Stomach (tissue), 9 donors: ENCODE measurements around the gene ELMO1. TPM values are rescaled to one million over a fixed set of nuclear protein-coding genes. Genes with fewer than 3 reads are reported as not detected.

ENCODE experiments used
- DNase-seq, 2 donors: peaks; one replicate each; pipeline versions ENCODE4 v3.0.0 to v3.0.0-alpha.2; 2013 to 2019
- H3K27ac ChIP-seq, 5 donors: fragments of 200-600 bp in 4 of 5; sonication (generic) in 4 of 5; one replicate each; pipeline ENCODE4 v1.5.1; 2013 to 2019; ENCODE audit warnings: mild to moderate bottlenecking in 1 of 5, moderate library complexity in 1 of 5
- H3K27me3 ChIP-seq, 3 donors: fragments of 200-600 bp; sonication (generic); one replicate each; pipeline ENCODE4 v1.5.1; 2017 to 2019; ENCODE audit warnings: mixed run types in 1 of 3
- H3K36me3 ChIP-seq, 4 donors: fragments of 200-600 bp; sonication (generic); 1 replicate in 3 of 4; 2 replicates in 1 of 4; pipeline ENCODE4 v1.5.1; 2016 to 2019
- H3K4me1 ChIP-seq, 4 donors: fragments of 200-600 bp; sonication (generic); one replicate each; pipeline ENCODE4 v1.5.1; 2016 to 2019
- H3K4me3 ChIP-seq, 4 donors: fragments of 200-600 bp; sonication (generic) in 3 of 4; one replicate each; pipeline ENCODE4 v1.5.1; 2016 to 2019; ENCODE audit warnings: mild to moderate bottlenecking in 1 of 4
- H3K9me3 ChIP-seq, 4 donors: fragments of 200-600 bp; sonication (generic); one replicate each; pipeline ENCODE4 v1.5.1; 2016 to 2019
- EP300 ChIP-seq: sonication (generic); formaldehyde crosslinking; IDR thresholded peaks from one replicate; pipeline ENCODE4 v1.6.1; 2017; ENCODE audit warnings: antibody characterized with exemption
- POLR2A ChIP-seq, 4 donors: fragments of 450-650 bp; IDR thresholded peaks; one replicate each; pipeline ENCODE4 v1.6.1; 2016; ENCODE audit warnings: antibody characterized with exemption in 4 of 4, control low read depth in 2 of 4, mild to moderate bottlenecking in 1 of 4, moderate library complexity in 1 of 4
- POLR2AphosphoS5 ChIP-seq, 3 donors: sonication (generic); formaldehyde crosslinking; IDR thresholded peaks; one replicate each; pipeline ENCODE4 v1.6.1; 2016; ENCODE audit warnings: antibody characterized with exemption in 3 of 3
- WGBS, 5 donors: extraction: QIAGEN DNeasy Blood & Tissue Kit in 3 of 5; methylation state at CpG; one replicate each; pipeline versions ENCODE4 v1.1.5 to v1.1.7; 2013 to 2018; 5-methylcytosine and 5-hydroxymethylcytosine counted together
- intact Hi-C: fragments of 100-400 bp; cut with DNase I; formaldehyde crosslinking; loops from one replicate; pipeline ENCODE4 v1.15.1; 2023; ENCODE audit warnings: low total_unique reads
- polyA plus RNA-seq, 3 donors: library from polyadenylated mRNA; stranded (reverse); fragments of 200-250 nt; gene quantifications; one replicate each; pipeline ENCODE4 v1.2.3, GENCODE V29; 2013
- total RNA-seq, 5 donors: library from RNA; depleted of rRNA; stranded (reverse); fragments of >200 nt; gene quantifications; one replicate each; pipeline versions ENCODE4 v1.1.0 to v1.2.3, GENCODE V29; 2014 to 2016
- TF ChIP-seq, protein P1 (sequence below), 7 experiments: fragments of 450-650 bp in 4 of 7; fragments of 200-600 bp in 3 of 7; sonication (generic) in 3 of 7; IDR thresholded peaks; one replicate each; pipeline ENCODE4 v1.5.1; 2016 to 2019; ENCODE audit warnings: antibody characterized with exemption in 7 of 7, control low read depth in 2 of 7, mild to moderate bottlenecking in 1 of 7
- donor health status: healthy with polysubstance abuse.
- donor health status: Bipolar disorder and iron deficiency.
- donor health status: healthy.

ELMO1 gene
- total and polyA plus RNA-seq, 8 donors: 4.1 to 117 (median 44.8) TPM

- Histone ChIP-seq H3K9me3 (no peaks in the 10 kb centered on the region), H3K4me1 (no peaks in the 10 kb centered on the region), H3K36me3 (no peaks in the 10 kb centered on the region), H3K27ac (no peak overlapping the region), H3K27me3 (no peaks in the 10 kb centered on the region), H3K4me3 (no peak overlapping the region)
- WGBS, 5 donors: 70 to 85% (median 84%) methylated on average over 6 of the region's 6 CpGs
- no peak for TF ChIP-seq EP300
- TF ChIP-seq POLR2AphosphoS5 (IDR thresholded peaks at IDR 0.05): no peak
- TF ChIP-seq, protein P1, sequence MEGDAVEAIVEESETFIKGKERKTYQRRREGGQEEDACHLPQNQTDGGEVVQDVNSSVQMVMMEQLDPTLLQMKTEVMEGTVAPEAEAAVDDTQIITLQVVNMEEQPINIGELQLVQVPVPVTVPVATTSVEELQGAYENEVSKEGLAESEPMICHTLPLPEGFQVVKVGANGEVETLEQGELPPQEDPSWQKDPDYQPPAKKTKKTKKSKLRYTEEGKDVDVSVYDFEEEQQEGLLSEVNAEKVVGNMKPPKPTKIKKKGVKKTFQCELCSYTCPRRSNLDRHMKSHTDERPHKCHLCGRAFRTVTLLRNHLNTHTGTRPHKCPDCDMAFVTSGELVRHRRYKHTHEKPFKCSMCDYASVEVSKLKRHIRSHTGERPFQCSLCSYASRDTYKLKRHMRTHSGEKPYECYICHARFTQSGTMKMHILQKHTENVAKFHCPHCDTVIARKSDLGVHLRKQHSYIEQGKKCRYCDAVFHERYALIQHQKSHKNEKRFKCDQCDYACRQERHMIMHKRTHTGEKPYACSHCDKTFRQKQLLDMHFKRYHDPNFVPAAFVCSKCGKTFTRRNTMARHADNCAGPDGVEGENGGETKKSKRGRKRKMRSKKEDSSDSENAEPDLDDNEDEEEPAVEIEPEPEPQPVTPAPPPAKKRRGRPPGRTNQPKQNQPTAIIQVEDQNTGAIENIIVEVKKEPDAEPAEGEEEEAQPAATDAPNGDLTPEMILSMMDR (IDR thresholded peaks at IDR 0.05): no peak
- no peak for TF ChIP-seq POLR2A (IDR thresholded peaks at IDR 0.05)
- no peak for DNase-seq
- intact Hi-C loops: no loop called here
Measured at GRCh38 chr7:37430640-37431039, 18.0 kb downstream of the ELMO1 start.

DNA sequence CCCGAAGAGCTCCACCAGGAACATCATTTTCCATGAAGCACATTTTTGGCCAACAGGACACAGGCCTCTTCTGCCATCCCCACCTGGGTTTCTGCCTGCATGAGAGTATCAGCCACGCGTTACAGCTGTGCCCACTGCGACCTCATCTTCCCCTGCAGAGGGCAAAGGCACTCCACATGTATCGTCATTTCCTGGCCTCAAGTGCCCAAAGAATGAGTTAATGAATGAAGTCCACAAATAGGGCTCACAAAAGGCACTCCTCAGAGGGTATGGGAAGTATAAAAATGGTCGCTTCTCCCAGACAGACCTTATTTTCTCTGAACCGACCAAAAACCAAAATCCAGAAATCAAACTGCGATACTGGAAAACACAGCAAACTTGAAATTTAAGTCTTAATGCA, 18.5 kb downstream of the ELMO1 start:
- 81 to 89% (median 85%) methylated on average over 8 of the region's 8 CpGs for WGBS, 5 donors
- TF ChIP-seq POLR2A (IDR thresholded peaks at IDR 0.05): no peak
- DNase-seq: no peak

GRCh38 chr7:37429435-37429791, 19.3 kb downstream of the ELMO1 start:
- Histone ChIP-seq H3K4me1 (no peaks in the 10 kb centered on the region), H3K36me3 (no peaks in the 10 kb centered on the region), H3K4me3 (no peak overlapping the region), H3K27me3 (no peaks in the 10 kb centered on the region), H3K9me3 (no peaks in the 10 kb centered on the region), H3K27ac (no peak overlapping the region)
- intact Hi-C loops: no loop called here
- DNase-seq: no peak
- no peak for TF ChIP-seq POLR2A (IDR thresholded peaks at IDR 0.05)
- TF ChIP-seq, protein P1 (IDR thresholded peaks at IDR 0.05): no peak
- TF ChIP-seq POLR2AphosphoS5 (IDR thresholded peaks at IDR 0.05): no peak
- no peak for TF ChIP-seq EP300

More for the DNA sequence above, 18.5 kb downstream of the ELMO1 start:
- no peak overlapping the region for H3K4me3 ChIP-seq
- H3K27ac ChIP-seq: no peak overlapping the region
- no peaks in the 10 kb centered on the region for H3K27me3 ChIP-seq
- no peaks in the 10 kb centered on the region for H3K36me3 ChIP-seq
- no peaks in the 10 kb centered on the region for H3K9me3 ChIP-seq
- intact Hi-C loops: no loop called here
- H3K4me1 ChIP-seq: no peaks in the 10 kb centered on the region

GRCh38 chr7:37428681-37429434, 19.8 kb downstream of the ELMO1 start:
- DNase-seq: no peak
- intact Hi-C loops: no loop called here
- Histone ChIP-seq H3K4me3 (no peak overlapping the region), H3K4me1 (no peaks in the 10 kb centered on the region), H3K27me3 (no peaks in the 10 kb centered on the region), H3K36me3 (no peaks in the 10 kb centered on the region), H3K9me3 (no peaks in the 10 kb centered on the region), H3K27ac (no peak overlapping the region)
- 76 to 82% (median 80%) methylated on average over 6 of the region's 6 CpGs for WGBS, 5 donors
- TF ChIP-seq, protein P1 (IDR thresholded peaks at IDR 0.05): no peak
- no peak for TF ChIP-seq POLR2A (IDR thresholded peaks at IDR 0.05)
- no peak for TF ChIP-seq EP300
- no peak for TF ChIP-seq POLR2AphosphoS5 (IDR thresholded peaks at IDR 0.05)

DNA sequence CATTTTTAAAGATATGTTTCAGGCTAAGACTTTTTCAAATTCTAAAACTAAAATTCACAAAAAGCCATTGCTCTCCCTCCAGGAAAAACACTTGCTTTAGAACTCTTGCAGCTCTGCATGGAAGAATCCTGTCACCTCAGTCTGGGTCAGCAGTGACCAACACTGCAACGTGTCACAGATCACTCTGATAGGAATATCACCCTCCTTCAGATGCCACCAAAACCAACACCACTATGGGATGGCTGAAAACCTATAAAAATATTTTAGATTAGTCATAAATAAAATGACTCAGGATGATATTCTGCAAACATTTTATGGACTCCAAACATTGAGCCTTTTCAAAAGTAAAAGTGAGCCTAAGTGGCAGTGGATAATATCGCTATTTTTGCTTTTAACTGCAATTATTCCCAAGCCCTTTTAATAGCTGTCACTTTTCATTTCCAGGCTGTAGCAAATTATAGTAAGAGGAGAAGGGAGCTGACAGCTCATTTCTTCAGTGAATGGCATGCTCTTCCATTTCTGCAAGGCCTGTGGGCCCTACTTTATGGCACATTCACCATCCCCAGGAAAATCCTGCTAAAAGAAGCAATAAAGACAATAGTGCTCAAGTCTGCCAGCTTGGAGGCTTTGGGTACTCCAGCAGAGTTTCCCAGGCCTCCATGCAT, 21.3 kb downstream of the ELMO1 start:
- 66 to 85% (median 70%) methylated on average over 2 of the region's 2 CpGs for WGBS, 5 donors
- intact Hi-C loops: no loop called here
- no peak for DNase-seq
- peaks cover 0 to 3% (median 0%) of the 10 kb centered on the region in 4 donors for H3K4me1 ChIP-seq
- no peaks in the 10 kb centered on the region for H3K9me3 ChIP-seq
- H3K27me3 ChIP-seq: no peaks in the 10 kb centered on the region
- TF ChIP-seq EP300 (no peak), POLR2AphosphoS5 (IDR thresholded peaks at IDR 0.05) (no peak), POLR2A (IDR thresholded peaks at IDR 0.05) (no peak)
- TF ChIP-seq, protein P1 (IDR thresholded peaks at IDR 0.05): no peak
- no peaks in the 10 kb centered on the region for H3K36me3 ChIP-seq
- no peak overlapping the region for H3K4me3 ChIP-seq
- H3K27ac ChIP-seq: no peak overlapping the region
